H1 (cell line): Measurements from ENCODE around the gene H6PD.

ENCODE experiments used
- ASH2L ChIP-seq: fragments of 200-600, 300-600 bp; sonication (generic); IDR thresholded peaks from one replicate; pipeline ENCODE4 v1.7.1; 2017; ENCODE audit warnings: low read length
- CHD2 ChIP-seq: IDR thresholded peaks from 2 replicates; pipeline ENCODE4 v1.6.1; 2012; ENCODE audit warnings: low read length, improper control_type of control experiment
- EP300 ChIP-seq, 2 experiments: IDR thresholded peaks; 1 replicate in 1 of 2; 2 replicates in 1 of 2; pipeline ENCODE4 v1.6.1; 2011 to 2012; ENCODE audit warnings: low read depth in 2 of 2, low read length in 2 of 2, mild to moderate bottlenecking in 2 of 2, borderline replicate concordance in 1 of 2, inconsistent platforms in 1 of 2, moderate library complexity in 1 of 2
- EZH2 ChIP-seq: fragments of 200-600 bp; sonication (generic); IDR thresholded peaks from 2 replicates; pipeline ENCODE4 v1.7.1; 2012; ENCODE audit warnings: low read depth, mild to moderate bottlenecking, moderate library complexity, low read length, inconsistent platforms; ENCODE audit not compliant: severe bottlenecking
- KDM5A ChIP-seq: fragments of 200-600 bp; IDR thresholded peaks from 2 replicates; pipeline ENCODE4 v1.7.1; 2012; ENCODE audit warnings: mild to moderate bottlenecking, low read length, inconsistent platforms, mixed read lengths
- POLR2A ChIP-seq, 2 experiments: IDR thresholded peaks; 1 replicate in 1 of 2; 2 replicates in 1 of 2; pipeline ENCODE4 v1.6.1; 2011; ENCODE audit warnings: low read depth in 2 of 2, low read length in 2 of 2, mild to moderate bottlenecking in 2 of 2; ENCODE audit errors: control extremely low read depth in 1 of 2
- POLR2AphosphoS5 ChIP-seq: IDR thresholded peaks from 2 replicates; pipeline ENCODE4 v1.6.1; 2011; ENCODE audit warnings: low read depth, low read length
- RAD21 ChIP-seq, 2 experiments: IDR thresholded peaks in 1 of 2; conservative IDR thresholded peaks in 1 of 2; 2 replicates each; pipeline ENCODE4 v1.6.1; 2011; ENCODE audit warnings: low read depth in 2 of 2, low read length in 2 of 2, improper control_type of control experiment in 1 of 2, inconsistent platforms in 1 of 2, mild to moderate bottlenecking in 1 of 2, moderate library complexity in 1 of 2
- SIN3A ChIP-seq, 2 experiments: IDR thresholded peaks in 1 of 2; conservative IDR thresholded peaks in 1 of 2; 2 replicates each; pipeline ENCODE4 v1.6.1; 2011 to 2012; ENCODE audit warnings: low read length in 2 of 2, improper control_type of control experiment in 1 of 2, low read depth in 1 of 2, mild to moderate bottlenecking in 1 of 2
- TAF1 ChIP-seq: IDR thresholded peaks from 2 replicates; pipeline ENCODE4 v1.6.1; 2011; ENCODE audit warnings: mild to moderate bottlenecking, low read depth, low read length
- TF ChIP-seq, protein P1 (sequence below), 3 experiments: IDR thresholded peaks; 1 replicate in 2 of 3; 2 replicates in 1 of 3; pipeline versions ENCODE4 v1.5.1 to v1.6.1; 2011; ENCODE audit warnings: low read length in 3 of 3, mild to moderate bottlenecking in 3 of 3, inconsistent platforms in 2 of 3, low read depth in 1 of 3, moderate library complexity in 1 of 3; ENCODE audit not compliant: insufficient read depth in 1 of 3; ENCODE audit errors: control extremely low read depth in 1 of 3
- TF ChIP-seq, protein P2 (sequence below): IDR thresholded peaks from 2 replicates; pipeline ENCODE4 v1.6.1; 2011; ENCODE audit warnings: low read length, improper control_type of control experiment

DNA sequence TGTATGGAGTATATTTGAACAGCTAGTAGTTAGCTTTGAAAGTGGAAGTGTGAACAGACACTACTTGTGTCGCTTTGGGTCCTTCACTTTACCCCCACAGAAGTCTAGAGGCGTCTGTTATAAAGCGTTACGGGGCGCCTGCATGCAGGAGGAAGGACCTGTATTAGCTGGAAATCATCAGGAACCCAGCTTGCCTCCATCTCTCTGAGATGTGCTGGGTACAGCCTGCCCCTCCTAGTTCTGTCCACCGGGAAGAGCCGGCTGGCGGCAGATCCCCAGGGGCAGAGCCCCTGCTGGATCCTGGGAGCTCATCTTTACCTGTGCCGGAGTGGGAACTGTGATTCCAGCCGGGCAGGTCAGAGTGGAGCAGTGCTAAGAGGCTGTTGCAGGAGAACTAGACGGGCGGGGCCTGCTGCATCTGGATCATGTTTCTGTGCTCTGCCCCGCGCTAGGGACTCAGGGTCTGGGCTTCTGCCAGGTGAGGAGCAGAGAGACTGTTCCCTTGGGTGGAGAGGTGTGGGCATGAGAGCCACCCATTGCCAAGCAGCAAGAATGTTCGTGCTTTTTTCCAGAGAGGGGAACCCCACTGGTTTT is 35.8 kb downstream of the H6PD start:
- TF ChIP-seq, protein P1, sequence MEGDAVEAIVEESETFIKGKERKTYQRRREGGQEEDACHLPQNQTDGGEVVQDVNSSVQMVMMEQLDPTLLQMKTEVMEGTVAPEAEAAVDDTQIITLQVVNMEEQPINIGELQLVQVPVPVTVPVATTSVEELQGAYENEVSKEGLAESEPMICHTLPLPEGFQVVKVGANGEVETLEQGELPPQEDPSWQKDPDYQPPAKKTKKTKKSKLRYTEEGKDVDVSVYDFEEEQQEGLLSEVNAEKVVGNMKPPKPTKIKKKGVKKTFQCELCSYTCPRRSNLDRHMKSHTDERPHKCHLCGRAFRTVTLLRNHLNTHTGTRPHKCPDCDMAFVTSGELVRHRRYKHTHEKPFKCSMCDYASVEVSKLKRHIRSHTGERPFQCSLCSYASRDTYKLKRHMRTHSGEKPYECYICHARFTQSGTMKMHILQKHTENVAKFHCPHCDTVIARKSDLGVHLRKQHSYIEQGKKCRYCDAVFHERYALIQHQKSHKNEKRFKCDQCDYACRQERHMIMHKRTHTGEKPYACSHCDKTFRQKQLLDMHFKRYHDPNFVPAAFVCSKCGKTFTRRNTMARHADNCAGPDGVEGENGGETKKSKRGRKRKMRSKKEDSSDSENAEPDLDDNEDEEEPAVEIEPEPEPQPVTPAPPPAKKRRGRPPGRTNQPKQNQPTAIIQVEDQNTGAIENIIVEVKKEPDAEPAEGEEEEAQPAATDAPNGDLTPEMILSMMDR (IDR thresholded peaks at IDR 0.05; ENCODE audit: control extremely low read depth in 1 of 3, insufficient read depth in 1 of 3, low read depth in 1 of 3, low read length in 3 of 3) = no peak
- TF ChIP-seq ASH2L (no peak), POLR2A (IDR thresholded peaks at IDR 0.05; ENCODE audit: control extremely low read depth in 1 of 2, low read depth in 2 of 2, low read length in 2 of 2) (no peak), CHD2 (no peak), EZH2 (no peak), TAF1 (0 out of 2 replicates have a peak, but pooled peaks have one; percentile 24), POLR2AphosphoS5 (no peak), RAD21 (IDR thresholded peaks at IDR 0.05 in 1 of 2, conservative IDR thresholded peaks at IDR 0.05 in 1 of 2; ENCODE audit: low read depth in 2 of 2, low read length in 2 of 2) (no peak), EP300 (IDR thresholded peaks at IDR 0.05; ENCODE audit: borderline replicate concordance in 1 of 2, low read depth in 2 of 2, low read length in 2 of 2) (no peak), KDM5A (no peak), SIN3A (conservative IDR thresholded peaks at IDR 0.05 in 1 of 2, IDR thresholded peaks at IDR 0.05 in 1 of 2; ENCODE audit: low read depth in 1 of 2, low read length in 2 of 2) (no peak)
- TF ChIP-seq, protein P2, sequence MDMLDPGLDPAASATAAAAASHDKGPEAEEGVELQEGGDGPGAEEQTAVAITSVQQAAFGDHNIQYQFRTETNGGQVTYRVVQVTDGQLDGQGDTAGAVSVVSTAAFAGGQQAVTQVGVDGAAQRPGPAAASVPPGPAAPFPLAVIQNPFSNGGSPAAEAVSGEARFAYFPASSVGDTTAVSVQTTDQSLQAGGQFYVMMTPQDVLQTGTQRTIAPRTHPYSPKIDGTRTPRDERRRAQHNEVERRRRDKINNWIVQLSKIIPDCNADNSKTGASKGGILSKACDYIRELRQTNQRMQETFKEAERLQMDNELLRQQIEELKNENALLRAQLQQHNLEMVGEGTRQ = no peak
